ENCODE measurements around the gene VWA2. TPM values are rescaled to one million over a fixed set of nuclear protein-coding genes. Genes with fewer than 3 reads are reported as not detected.

VWA2 gene
- total RNA-seq, 1 donor from 2014 or later = 15.5 TPM

GRCh38 chr10:114303556-114303955 is 64.5 kb downstream of the VWA2 start:
- Histone ChIP-seq H3K4me1 (peaks cover 7% of the 10 kb centered on the region), H3K36me3 (no peaks in the 10 kb centered on the region), H3K4me3 (no peak overlapping the region), H3K27me3 (no peaks in the 10 kb centered on the region), H3K27ac (no peak overlapping the region), H3K9me3 (no peaks in the 10 kb centered on the region)
- ATAC-seq (no peak), DNase-seq (no peak)
- intact Hi-C loops (cut with DNase I) = no loop called here
- TF ChIP-seq CTCF (IDR thresholded peaks at IDR 0.05) = no peak

DNA sequence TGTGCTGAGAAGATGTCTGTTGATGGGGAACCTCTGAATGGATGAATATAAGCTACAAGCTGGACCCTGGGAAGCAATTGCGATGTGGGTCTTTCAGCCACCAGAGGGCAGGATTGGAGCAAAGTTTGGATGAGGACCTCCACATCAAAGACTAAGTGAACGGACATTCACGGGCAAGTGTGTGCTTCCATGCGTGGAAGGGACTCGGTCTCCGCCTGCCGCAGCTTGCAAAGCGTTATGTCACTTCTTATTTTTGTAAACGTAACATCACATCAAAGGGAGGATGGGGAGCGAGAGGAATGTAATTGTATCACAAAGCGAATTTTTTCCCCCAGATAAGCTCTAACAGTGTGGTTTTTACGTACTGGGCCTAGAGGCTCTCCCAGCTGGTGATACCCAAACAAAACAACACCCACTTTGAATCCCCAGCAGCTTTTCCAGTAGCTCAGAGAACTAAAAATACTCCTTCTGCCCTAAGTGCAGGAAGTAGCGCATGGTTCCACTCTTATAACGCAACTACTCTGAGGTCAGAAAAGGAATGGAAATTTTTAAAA is 65.0 kb downstream of the VWA2 start:
- DNase-seq (no peak), ATAC-seq (peak; percentile 85)
- Histone ChIP-seq H3K27me3 (no peaks in the 10 kb centered on the region), H3K36me3 (no peaks in the 10 kb centered on the region), H3K27ac (no peak overlapping the region), H3K4me1 (peaks cover 7% of the 10 kb centered on the region), H3K9me3 (no peaks in the 10 kb centered on the region), H3K4me3 (peak overlapping the region; percentile 40)
- intact Hi-C loops (cut with DNase I) = no loop called here
- peak; percentile 83 for TF ChIP-seq CTCF (IDR thresholded peaks at IDR 0.05)

- DNase-seq = peak; percentile 74
- Histone ChIP-seq H3K36me3 (no peaks in the 10 kb centered on the region), H3K4me3 (peak overlapping the region; percentile 40), H3K27me3 (no peaks in the 10 kb centered on the region), H3K4me1 (peaks cover 7% of the 10 kb centered on the region), H3K27ac (no peak overlapping the region), H3K9me3 (no peaks in the 10 kb centered on the region)
- ATAC-seq = peak; percentile 71
- peak; percentile 51 for TF ChIP-seq CTCF (IDR thresholded peaks at IDR 0.05)
- intact Hi-C loops (cut with DNase I) = no loop called here
Observed at GRCh38 chr10:114304571-114305421, 65.7 kb downstream of the VWA2 start.

- TF ChIP-seq CTCF (IDR thresholded peaks at IDR 0.05) = no peak
- H3K27ac ChIP-seq = no peak overlapping the region
- no peak for ATAC-seq
- no peaks in the 10 kb centered on the region for H3K36me3 ChIP-seq
- H3K4me3 ChIP-seq = no peak overlapping the region
- DNase-seq = peak; percentile 40
- no peaks in the 10 kb centered on the region for H3K9me3 ChIP-seq
- no peaks in the 10 kb centered on the region for H3K27me3 ChIP-seq
- intact Hi-C loops (cut with DNase I) = no loop called here
- H3K4me1 ChIP-seq = peaks cover 7% of the 10 kb centered on the region
Observed at GRCh38 chr10:114305521-114305925, 66.5 kb downstream of the VWA2 start.

DNA sequence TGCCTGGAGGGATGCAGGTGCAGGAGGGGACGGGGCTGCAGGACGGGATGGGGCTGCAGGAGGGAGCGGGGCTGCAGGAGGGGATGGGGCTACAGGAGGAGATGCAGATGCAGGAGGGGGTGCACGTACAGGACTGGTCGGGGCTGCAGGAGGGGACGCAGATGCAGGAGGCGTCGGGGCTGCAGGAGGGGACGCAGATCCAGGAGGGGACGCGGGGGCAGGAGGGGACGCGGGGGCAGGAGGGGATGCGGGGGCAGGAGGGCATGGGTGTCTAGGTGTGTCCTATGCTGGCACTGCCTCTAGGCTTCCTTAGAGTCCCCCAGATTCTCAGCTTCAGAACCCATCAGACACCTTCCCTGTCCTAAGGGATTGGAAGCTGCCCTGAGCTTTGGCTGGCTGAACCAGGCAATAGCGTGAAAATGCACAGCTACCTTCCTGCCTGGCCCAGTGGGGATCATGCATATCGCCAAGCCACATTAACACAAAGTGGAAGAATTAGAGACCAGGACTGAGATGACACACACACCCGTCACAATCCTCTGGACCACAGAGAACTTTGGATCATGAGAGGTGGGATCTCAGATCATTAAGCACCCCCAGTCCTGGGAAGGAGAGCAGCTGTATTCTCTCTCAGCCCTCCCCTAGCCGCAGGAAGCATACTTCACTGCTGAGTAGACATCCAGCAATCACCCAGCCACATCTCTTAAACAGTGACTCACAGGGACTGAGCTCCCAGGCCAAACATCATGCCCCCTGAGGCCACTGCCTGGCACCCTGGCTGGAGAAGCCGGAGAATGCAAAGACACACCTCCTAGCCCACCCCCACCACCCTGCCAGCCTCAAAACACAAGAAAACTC is 67.3 kb downstream of the VWA2 start:
- intact Hi-C loops (cut with DNase I) = no loop called here
- H3K27ac ChIP-seq = no peak overlapping the region

More for the DNA sequence above, 67.3 kb downstream of the VWA2 start:
- Histone ChIP-seq H3K4me3 (no peak overlapping the region), H3K36me3 (no peaks in the 10 kb centered on the region), H3K4me1 (peaks cover 7% of the 10 kb centered on the region), H3K9me3 (no peaks in the 10 kb centered on the region), H3K27me3 (no peaks in the 10 kb centered on the region)
- TF ChIP-seq CTCF (IDR thresholded peaks at IDR 0.05) = no peak
- no peak for ATAC-seq
- DNase-seq = no peak
